Measurements from ENCODE around the gene CPT2.
A peak's percentile ranks its signal among the peaks of the same experiment; 100 is the strongest.

The CPT2 gene

GRCh38 chr1:53166912-53167311 lies 29.7 kb upstream of the CPT2 start:
- no peak for DNase-seq (ENCODE audit: low read depth)
- no peak for TF ChIP-seq CTCF (conservative IDR thresholded peaks at IDR 0.05; ENCODE audit: low read length)
- no peak overlapping the region for H3K4me3 ChIP-seq (ENCODE audit: low read length)

GRCh38 chr1:53172426-53173128 lies 24.0 kb upstream of the CPT2 start:
- H3K4me3 ChIP-seq (ENCODE audit: low read length), result no peak overlapping the region
- DNase-seq (ENCODE audit: low read depth), result peak; percentile 89
- peak; percentile 64 for TF ChIP-seq CTCF (conservative IDR thresholded peaks at IDR 0.05; ENCODE audit: low read length)

GRCh38 chr1:53174971-53175913 lies 21.4 kb upstream of the CPT2 start:
- peak; percentile 42 for DNase-seq (ENCODE audit: low read depth)
- H3K4me3 ChIP-seq (ENCODE audit: low read length), result no peak overlapping the region
- no peak for TF ChIP-seq CTCF (conservative IDR thresholded peaks at IDR 0.05; ENCODE audit: low read length)

GRCh38 chr1:53176452-53177208 lies 20.0 kb upstream of the CPT2 start:
- peak; percentile 46 for TF ChIP-seq CTCF (conservative IDR thresholded peaks at IDR 0.05; ENCODE audit: low read length)
- H3K4me3 ChIP-seq (ENCODE audit: low read length), result no peak overlapping the region
- peak; percentile 46 for DNase-seq (ENCODE audit: low read depth)

GRCh38 chr1:53180226-53180625 lies 16.4 kb upstream of the CPT2 start:
- TF ChIP-seq CTCF (conservative IDR thresholded peaks at IDR 0.05; ENCODE audit: low read length), result no peak
- no peak overlapping the region for H3K4me3 ChIP-seq (ENCODE audit: low read length)
- DNase-seq (ENCODE audit: low read depth), result peak; percentile 68

- no peak for DNase-seq (ENCODE audit: low read depth)
- no peak for TF ChIP-seq CTCF (conservative IDR thresholded peaks at IDR 0.05; ENCODE audit: low read length)
- H3K4me3 ChIP-seq (ENCODE audit: low read length), result no peak overlapping the region
Observed at GRCh38 chr1:53180951-53181350, 15.7 kb upstream of the CPT2 start.

All from AG10803 (cell line).